GM12865 (cell line): ENCODE results near the gene QPCT.

Source experiments
- DNase-seq: peaks from one replicate; pipeline ENCODE4 v3.0.0; 2010; ENCODE audit warnings: low read depth
- H3K4me3 ChIP-seq: 2 replicates; pipeline ENCODE4 v1.5.1; 2011; ENCODE audit warnings: mild to moderate bottlenecking, low read depth, low read length, control low read depth
- TF ChIP-seq, protein P1 (sequence below): IDR thresholded peaks from 2 replicates; pipeline ENCODE4 v1.5.1; 2011; ENCODE audit warnings: low read length, control low read depth, low read depth, inconsistent platforms; ENCODE audit not compliant: insufficient read depth; ENCODE audit errors: missing control alignments

The QPCT gene

DNA sequence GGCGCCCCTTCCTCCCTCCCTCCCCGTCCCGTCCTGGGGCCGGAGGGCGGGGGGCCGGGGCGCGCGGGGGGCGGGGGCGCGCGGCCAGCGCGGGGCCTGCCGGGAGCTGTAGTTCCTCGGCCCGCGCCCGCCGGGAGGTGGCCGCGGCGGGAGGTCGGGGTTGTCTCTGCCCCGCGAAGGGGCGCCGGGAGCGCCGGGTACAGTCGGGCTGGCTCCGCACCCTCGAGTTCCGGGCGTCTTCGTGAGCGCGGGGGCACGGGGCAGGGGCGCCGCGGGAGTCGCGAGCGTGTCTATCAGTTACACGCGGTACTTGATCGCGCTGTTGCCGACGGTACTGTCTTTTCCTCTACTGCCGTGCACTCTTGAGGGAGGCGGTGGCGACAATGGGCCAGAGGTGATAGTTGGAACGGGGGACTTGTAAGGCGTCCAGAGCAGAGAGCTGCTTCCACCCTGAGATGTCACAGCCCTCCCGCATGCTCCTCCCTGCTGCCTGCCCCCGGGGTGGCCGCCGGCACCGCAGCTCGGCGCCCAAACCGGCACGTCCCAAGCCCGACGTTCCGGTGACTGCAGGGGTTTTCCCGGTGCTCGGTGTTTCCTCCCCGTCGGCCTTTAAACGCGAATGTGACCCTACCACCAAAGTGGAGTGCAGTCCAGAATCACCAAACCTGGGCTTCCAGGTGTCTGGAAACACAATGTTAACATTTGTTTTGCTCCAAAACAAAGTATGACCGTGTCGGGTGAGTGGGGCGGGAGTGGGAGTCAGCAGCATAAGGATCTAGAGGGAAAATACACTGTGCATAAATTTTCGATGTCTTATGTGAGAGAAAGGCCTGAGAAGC lies 19.4 kb upstream of the QPCT start, which contains the start of gene PRKD3:
PRKD3 (minus strand) TSS at position 48 of the 839 bp plus-strand sequence. CDS start 8,309 bp downstream, outside the sequence.
- TF ChIP-seq, protein P1, sequence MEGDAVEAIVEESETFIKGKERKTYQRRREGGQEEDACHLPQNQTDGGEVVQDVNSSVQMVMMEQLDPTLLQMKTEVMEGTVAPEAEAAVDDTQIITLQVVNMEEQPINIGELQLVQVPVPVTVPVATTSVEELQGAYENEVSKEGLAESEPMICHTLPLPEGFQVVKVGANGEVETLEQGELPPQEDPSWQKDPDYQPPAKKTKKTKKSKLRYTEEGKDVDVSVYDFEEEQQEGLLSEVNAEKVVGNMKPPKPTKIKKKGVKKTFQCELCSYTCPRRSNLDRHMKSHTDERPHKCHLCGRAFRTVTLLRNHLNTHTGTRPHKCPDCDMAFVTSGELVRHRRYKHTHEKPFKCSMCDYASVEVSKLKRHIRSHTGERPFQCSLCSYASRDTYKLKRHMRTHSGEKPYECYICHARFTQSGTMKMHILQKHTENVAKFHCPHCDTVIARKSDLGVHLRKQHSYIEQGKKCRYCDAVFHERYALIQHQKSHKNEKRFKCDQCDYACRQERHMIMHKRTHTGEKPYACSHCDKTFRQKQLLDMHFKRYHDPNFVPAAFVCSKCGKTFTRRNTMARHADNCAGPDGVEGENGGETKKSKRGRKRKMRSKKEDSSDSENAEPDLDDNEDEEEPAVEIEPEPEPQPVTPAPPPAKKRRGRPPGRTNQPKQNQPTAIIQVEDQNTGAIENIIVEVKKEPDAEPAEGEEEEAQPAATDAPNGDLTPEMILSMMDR = no peak
- DNase-seq = peak; percentile 61
- peak within 1 kb of the TSS; percentile 70 for H3K4me3 ChIP-seq

DNA sequence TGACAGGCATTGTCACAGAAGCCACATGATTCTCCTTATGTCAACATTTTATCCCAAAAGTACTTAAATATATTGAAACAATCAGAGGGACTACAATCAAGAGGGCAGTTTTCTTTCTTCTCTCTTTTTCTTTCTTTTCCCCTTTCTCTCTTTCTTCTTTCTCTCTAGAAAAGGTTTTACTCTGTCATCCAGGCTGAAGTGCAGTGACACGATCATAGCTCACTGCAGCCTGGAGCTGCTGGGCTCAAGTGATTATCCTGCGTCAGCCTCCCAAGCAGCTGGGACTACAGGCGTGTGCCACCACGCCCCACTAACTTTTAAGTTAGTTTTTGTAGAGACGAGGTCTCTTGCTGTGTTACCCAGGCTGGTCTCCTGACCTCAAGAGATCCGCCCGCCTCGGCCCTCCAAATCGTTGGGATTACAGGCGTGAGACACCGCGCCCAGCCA lies 18.8 kb upstream of the QPCT start:
- DNase-seq = no peak
- H3K4me3 ChIP-seq = peak overlapping the region; percentile 50
- TF ChIP-seq, protein P1 = no peak

DNA sequence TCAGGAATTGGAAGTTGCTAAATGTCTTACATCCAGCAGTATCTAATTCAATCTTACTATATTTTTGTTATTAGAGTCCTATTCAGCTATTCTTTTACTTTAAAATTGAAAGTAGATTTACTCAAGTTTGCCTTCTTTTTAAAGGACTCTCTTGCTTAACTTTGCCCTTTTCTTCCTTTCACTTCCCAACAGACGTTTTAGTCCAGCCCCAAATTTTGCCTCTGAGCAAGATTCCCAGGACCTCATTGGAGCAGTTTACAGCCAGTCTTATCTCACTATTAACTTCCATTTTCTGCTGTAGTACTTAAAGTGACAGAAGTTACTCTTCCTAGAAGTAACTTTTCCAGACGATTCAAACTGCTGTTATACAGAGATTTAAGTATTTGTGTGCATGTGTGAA lies 18.1 kb upstream of the QPCT start:
- DNase-seq = no peak
- no peak overlapping the region for H3K4me3 ChIP-seq
- TF ChIP-seq, protein P1 = no peak

DNA sequence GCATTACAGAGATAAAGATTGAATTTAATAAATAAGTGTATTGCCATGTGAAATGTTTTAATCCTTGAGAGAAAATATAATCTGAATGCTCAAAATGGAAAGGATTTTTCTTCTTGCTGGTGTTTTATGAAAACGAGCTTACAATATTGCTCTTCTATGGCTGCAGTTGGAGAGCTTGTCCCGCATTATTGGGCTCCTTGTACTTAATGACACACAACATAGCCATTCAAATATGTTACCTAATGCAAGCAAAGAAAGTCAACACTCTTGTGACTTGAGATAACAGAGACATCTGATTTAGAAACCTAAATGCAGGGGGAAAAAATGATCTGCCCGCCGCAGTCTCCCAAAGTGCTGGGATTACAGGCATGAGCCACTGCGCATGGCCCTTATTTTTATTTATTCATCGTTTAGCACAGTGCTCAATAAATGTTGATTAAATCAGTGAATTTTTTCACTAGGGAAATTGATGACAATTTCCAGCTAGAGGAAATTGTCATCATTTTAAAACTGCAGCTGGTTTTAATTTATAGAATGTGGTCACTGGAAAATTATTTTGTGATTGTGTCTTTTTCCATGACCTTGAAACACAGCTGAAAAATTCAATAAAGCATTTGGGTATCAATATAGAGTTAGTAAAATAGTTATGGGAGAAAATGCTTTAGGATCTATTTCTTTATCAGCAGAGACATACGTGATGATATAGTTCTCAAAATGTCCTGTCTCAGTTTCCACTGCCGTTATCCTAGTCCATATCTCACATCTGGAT lies 17.4 kb upstream of the QPCT start:
- TF ChIP-seq, protein P1 = no peak
- H3K4me3 ChIP-seq = no peak overlapping the region
- no peak for DNase-seq

DNA sequence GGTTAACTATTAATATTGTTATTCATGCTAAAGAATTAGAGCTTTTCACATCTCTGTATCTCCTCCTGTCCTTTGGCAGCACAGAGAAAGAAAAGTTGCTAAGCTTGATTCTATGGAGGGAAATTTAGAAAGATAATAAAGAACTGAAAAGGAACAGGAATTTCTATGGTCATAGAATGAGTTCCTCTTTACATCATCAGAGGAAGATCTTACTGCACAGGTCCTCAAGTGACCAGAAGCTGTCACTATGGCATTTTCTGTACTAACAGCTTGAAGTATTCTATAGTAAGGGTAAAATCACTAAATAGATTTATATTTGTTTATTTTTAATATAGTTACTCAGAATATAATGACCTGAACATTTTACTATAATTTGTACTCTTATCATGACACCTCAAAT lies 13.7 kb upstream of the QPCT start:
- DNase-seq = no peak
- TF ChIP-seq, protein P1 = no peak
- no peak overlapping the region for H3K4me3 ChIP-seq

DNA sequence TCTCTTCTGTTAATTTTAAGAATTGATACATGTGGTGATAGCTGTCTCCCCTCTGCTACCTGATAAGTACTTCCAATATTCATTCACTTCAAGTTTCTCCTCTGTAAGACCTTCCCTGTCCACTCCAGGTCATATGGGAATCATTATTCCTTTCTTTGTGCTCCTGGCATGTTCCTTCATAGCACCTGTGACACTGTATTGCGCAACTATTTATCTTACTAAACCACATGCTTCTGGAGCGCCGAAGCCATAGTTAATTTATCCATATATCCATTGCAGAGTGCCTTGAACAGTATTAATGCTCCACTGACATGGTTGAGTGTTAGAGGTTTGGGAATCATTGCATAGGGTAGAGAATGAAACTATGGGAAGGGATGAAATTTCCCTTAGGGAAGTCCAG lies 11.9 kb upstream of the QPCT start:
- H3K4me3 ChIP-seq = no peak overlapping the region
- DNase-seq = no peak
- TF ChIP-seq, protein P1 = no peak
